ENCODE data around the gene VASH1. TPM values are rescaled to one million over a fixed set of nuclear protein-coding genes. Genes with fewer than 3 reads are reported as not detected.

The VASH1 gene
- total and polyA plus RNA-seq, 2 donors (not counting 3 experiments of a cell fraction or from before 2014, with no cell fraction given), result 39.8 to 168 TPM

- dilution Hi-C loops (cut with MboI; ENCODE audit: extremely low pct_ligation_motif_present, low sequenced_read_pairs), result no loop called here
- Histone ChIP-seq H3K9me1 (replicated peaks; ENCODE audit: control insufficient read depth, extremely low read depth, insufficient read depth, low read length) (no peaks in the 10 kb centered on the region), H2AFZ (ENCODE audit: low read depth, low read length) (no peak overlapping the region), H3K9me3 (replicated peaks; ENCODE audit: control insufficient read depth, insufficient read depth, low read length) (no peaks in the 10 kb centered on the region), H3K27me3 (ENCODE audit: control insufficient read depth in 2 of 2, insufficient read depth in 2 of 2, low read length in 2 of 2) (no peaks in the 10 kb centered on the region), H3K4me2 (ENCODE audit: insufficient read depth, low read length) (no peak overlapping the region), H3K9ac (replicated peaks; ENCODE audit: extremely low read depth, insufficient read depth, low read length) (no peak overlapping the region), H3K4me1 (ENCODE audit: control insufficient read depth, extremely low read depth, insufficient read depth, low read length) (no peaks in the 10 kb centered on the region), H3K79me2 (ENCODE audit: control insufficient read depth, insufficient read depth, low read length) (no peaks in the 10 kb centered on the region), H3K36me3 (ENCODE audit: control insufficient read depth in 2 of 2, extremely low read depth in 1 of 2, insufficient read depth in 2 of 2, low read length in 2 of 2) (peaks cover 6 to 19% of the 10 kb centered on the region in 2 experiments), H3K4me3 (replicated peaks in 1 of 3; ENCODE audit: insufficient read depth in 1 of 3, low read depth in 1 of 3, low read length in 3 of 3) (no peak overlapping the region), H3K27ac (ENCODE audit: insufficient read depth, low read depth, low read length) (no peak overlapping the region), H4K20me1 (replicated peaks; ENCODE audit: control insufficient read depth, extremely low read depth, insufficient read depth, low read length) (no peaks in the 10 kb centered on the region)
- FAIRE-seq, result no peak
- ChIA-PET POLR2A (no interaction called here), CTCF (no interaction called here)
- no TSS peak for BruUV-seq (replicated peaks)
- TF ChIP-seq GATA2 (IDR thresholded peaks at IDR 0.05; ENCODE audit: insufficient read depth, insufficient read length, low read depth, low read length) (no peak), FOS (IDR thresholded peaks at IDR 0.05; ENCODE audit: borderline replicate concordance, insufficient read depth, low read length) (no peak), POLR2A (IDR thresholded peaks at IDR 0.05; ENCODE audit: low read depth, low read length) (no peak), JUN (IDR thresholded peaks at IDR 0.05; ENCODE audit: borderline replicate concordance, insufficient read depth, insufficient read length, low read depth) (no peak), CTCF (IDR thresholded peaks at IDR 0.05; ENCODE audit: extremely low read depth in 1 of 2, insufficient read depth in 1 of 2, low read depth in 1 of 2, low read length in 2 of 2) (no peak), POLR2AphosphoS5 (IDR thresholded peaks at IDR 0.05; ENCODE audit: insufficient read depth, low read depth, low read length) (no peak), MAX (IDR thresholded peaks at IDR 0.05; ENCODE audit: insufficient read depth, insufficient read length) (no peak), EZH2 (IDR thresholded peaks at IDR 0.05; ENCODE audit: borderline replicate concordance, low read depth, low read length, severe bottlenecking) (no peak), MYC (IDR thresholded peaks at IDR 0.05; ENCODE audit: low read depth, low read length) (no peak)
- no peak for DNase-seq (ENCODE audit: low read depth, low spot score)
- intact Hi-C loops (cut with micrococcal nuclease), result no loop called here
These were observed 32.1 kb downstream of the VASH1 start for GRCh38 chr14:76793324-76793723.
